ENCODE measurements around the gene SIGLEC12.

SIGLEC12 gene

DNA sequence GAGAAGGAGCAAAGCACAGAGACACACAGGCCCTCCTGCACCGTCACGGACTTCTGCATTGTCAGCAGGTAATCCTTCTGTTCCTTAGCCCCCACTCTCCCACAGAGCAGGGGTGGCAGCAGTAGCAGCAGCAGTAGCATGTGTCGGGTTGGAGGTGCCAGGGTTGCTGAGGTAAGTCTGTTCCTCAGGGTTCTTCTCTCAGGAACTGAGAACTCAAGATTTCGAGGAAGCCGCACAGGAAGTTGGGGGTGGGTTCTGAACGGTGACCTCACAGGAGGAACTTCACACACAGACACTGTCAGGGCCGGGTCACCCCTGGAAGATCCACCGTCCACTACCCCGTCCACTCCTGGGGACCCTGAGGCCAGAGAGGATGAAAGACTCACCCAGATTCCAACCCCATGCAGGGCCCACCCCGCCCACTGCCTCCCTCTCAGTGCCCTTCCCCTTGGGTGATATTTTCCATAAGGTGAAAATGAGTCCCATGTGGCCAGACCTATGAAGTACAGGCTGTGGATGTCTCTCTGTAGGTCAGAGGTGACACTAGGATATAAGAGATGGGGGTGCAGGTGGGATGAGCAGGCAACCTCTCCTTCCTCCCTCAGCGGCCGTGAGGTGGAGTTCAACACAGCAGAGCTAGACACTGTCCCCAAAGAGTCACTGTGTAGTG is at the start of gene SIGLEC12:
Gene SIGLEC12, minus strand, starts transcription at position 207 of the 670 bp plus-strand sequence. Its CDS starts 67 bp downstream, at position 140.
- no peak for DNase-seq (ENCODE audit: low read depth)
- TF ChIP-seq, protein P1, sequence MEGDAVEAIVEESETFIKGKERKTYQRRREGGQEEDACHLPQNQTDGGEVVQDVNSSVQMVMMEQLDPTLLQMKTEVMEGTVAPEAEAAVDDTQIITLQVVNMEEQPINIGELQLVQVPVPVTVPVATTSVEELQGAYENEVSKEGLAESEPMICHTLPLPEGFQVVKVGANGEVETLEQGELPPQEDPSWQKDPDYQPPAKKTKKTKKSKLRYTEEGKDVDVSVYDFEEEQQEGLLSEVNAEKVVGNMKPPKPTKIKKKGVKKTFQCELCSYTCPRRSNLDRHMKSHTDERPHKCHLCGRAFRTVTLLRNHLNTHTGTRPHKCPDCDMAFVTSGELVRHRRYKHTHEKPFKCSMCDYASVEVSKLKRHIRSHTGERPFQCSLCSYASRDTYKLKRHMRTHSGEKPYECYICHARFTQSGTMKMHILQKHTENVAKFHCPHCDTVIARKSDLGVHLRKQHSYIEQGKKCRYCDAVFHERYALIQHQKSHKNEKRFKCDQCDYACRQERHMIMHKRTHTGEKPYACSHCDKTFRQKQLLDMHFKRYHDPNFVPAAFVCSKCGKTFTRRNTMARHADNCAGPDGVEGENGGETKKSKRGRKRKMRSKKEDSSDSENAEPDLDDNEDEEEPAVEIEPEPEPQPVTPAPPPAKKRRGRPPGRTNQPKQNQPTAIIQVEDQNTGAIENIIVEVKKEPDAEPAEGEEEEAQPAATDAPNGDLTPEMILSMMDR (conservative IDR thresholded peaks at IDR 0.05; ENCODE audit: low read depth, low read length) = no peak
- H3K4me3 ChIP-seq (ENCODE audit: low read length) = no peak within 1 kb of the TSS

DNA sequence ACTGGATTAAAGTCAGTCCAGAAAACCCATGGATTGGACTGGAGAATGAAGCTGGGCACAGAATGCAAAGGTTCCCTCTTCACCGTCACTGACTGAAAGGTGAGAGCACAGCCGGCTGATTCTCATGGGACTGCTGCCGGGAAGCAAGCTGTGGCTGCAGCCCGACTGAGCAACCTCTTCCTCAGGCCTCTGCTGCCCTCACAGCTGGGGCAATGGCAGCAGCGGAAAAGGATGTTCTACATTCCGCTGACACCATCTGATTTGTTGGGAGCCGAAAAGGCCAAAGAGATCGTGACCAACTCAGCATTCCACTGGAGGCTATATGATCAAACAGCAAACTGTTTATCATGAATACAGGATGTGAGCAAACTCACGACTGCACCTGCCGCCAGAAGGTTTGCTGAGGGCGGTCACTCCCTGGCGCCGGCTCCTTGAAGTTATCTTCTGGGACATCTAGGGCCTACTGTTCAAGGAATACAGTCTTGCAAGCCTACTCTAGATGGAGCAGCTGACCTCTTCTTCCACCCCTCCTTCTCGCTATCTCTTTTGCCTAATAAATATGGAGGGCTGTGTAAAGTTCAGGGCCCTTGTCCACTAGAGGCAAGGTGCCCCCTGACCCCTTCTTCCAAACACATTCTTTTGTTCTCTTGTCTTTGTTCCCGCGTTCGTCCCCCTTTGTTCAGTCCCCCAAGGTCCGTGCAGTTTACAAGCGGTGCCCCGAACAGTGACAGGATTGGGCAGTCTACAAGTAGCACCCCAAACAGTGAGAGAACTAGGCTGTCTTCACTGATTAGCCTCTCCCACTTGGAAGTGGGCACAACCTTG is 49.5 kb upstream of the SIGLEC12 start:
- DNase-seq (ENCODE audit: low read depth) = no peak
- no peak overlapping the region for H3K4me3 ChIP-seq (ENCODE audit: low read length)
- TF ChIP-seq, protein P1 (conservative IDR thresholded peaks at IDR 0.05; ENCODE audit: low read depth, low read length) = no peak

DNA sequence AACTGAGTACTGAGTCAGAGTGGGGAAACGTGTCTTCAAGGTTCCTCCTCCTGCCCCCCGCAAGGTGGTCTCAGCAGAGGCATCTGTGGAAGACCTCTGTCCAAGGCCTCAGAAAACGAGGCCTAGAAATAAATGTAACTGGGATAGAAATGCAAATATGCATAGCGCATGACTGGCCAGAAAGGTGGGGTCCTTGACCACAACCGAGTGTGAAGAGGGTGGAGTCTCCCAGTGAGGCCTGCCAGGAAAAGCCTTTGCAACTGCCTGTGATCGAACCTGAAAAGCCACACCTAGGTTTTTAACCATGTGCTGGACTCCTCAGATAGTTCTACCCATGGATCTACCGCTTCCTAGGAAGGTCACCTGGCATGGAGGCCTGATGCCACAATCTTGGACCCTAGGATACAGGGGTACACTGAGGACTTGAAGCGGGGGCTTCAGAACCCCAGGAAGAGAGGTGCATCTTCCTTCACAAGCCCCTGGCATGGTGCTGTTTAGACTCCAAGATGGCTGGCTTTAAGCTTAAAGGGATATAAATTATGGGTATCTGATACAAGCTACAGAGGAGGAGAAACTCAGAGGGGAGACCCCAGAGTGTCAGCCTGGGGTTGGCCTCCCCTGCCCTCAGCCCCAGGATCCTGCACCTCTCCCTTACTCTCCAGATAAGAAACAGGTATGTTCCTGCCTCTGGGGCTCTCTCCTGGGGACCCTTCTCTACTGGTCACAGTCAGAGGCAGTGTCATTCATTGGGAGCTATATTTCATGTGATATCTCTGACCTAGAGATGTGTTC is 48.1 kb upstream of the SIGLEC12 start:
- TF ChIP-seq, protein P1 (conservative IDR thresholded peaks at IDR 0.05; ENCODE audit: low read depth, low read length) = no peak
- H3K4me3 ChIP-seq (ENCODE audit: low read length) = no peak overlapping the region
- no peak for DNase-seq (ENCODE audit: low read depth)

DNA sequence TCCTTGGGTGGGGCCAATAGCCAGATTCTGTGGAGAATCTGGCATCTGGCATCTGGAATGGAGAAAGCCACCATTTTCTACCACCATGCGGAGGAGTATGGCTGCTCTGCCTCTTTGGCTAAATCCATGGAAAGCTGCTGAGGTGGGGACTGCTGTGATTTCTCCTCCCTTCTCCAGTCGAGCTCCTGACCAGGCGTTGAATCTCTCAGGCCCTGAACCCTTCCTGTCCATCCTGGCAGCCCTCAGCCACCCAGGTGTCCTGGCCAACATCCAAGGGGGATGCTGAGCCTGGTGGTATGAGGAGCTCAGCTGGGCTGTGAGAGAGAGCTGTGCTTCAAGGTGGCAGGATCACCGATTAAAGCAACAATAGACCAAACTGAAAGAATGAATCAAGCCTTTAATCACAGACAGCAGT is 47.3 kb upstream of the SIGLEC12 start:
- no peak for DNase-seq (ENCODE audit: low read depth)
- no peak overlapping the region for H3K4me3 ChIP-seq (ENCODE audit: low read length)
- TF ChIP-seq, protein P1 (conservative IDR thresholded peaks at IDR 0.05; ENCODE audit: low read depth, low read length) = no peak

DNA sequence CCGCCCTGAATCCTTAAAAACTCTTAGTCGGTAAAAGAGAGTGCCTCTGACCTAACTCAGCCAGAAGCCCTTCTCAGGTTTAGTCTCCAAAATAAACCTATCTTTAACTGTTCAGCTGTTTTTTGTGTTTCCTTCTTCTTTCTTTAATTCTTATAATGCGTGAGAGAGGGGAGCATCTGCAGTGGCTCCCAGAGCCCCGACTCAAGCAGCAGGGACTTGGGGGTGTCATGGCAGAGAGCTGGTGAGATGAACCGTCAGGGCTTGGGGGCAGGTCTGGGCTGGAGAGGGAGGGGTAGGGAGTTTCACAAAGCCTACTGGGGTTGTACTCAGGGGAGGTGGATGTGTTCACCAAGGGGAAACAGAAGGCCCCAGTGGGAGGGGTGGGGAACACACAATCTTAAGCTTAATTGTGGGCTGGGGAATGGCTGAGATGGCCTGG is 46.6 kb upstream of the SIGLEC12 start:
- TF ChIP-seq, protein P1 (conservative IDR thresholded peaks at IDR 0.05; ENCODE audit: low read depth, low read length) = no peak
- H3K4me3 ChIP-seq (ENCODE audit: low read length) = no peak overlapping the region
- no peak for DNase-seq (ENCODE audit: low read depth)

DNA sequence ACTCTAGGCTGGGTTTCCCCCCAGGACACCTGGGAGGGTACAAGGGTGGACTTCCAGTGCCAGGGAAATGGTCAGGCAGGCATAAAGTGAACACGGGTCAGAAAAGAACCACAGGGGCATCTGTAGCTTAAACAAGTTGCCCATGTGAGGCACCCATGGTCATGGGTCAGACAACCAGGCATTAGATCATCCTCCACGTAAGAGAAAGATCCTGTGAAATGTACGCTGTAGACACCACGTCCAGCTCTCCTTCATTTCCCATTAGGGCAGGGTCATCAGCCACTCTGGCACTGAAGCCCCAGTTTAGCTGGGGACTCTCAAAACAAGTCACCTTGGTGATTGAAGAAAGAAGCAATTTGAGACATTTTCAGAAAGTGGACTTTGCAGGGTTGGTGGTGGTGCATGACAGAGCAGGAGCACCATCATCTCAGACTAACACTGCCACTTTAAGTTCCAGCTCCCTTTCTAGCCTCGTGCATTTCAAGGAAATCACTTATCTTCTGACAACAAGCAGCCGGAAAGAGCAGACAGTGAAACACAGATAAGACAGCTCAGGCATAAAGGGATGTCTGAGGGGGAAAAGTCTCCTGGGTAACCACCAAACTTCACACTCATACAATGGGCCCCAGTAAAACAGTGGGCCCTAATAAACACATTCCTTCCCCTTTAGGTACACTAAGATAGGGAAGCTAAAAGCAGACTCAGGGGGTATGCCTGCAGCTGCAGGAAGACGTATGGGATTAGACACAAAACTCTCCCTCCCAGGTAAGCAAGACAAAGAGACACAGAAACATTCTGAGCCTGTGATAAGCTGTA is 46.0 kb upstream of the SIGLEC12 start:
- H3K4me3 ChIP-seq (ENCODE audit: low read length) = no peak overlapping the region

More for the DNA sequence above, 46.0 kb upstream of the SIGLEC12 start:
- DNase-seq (ENCODE audit: low read depth) = no peak
- TF ChIP-seq, protein P1 (conservative IDR thresholded peaks at IDR 0.05; ENCODE audit: low read depth, low read length) = no peak
